H1 (cell line): ENCODE data around the gene RFX2. TPM values are rescaled to one million over a fixed set of nuclear protein-coding genes. Genes with fewer than 3 reads are reported as not detected.

Experiments
- CTCF ChIA-PET: fragments of 300-600 bp; sonication (Branson Sonifier 250); formaldehyde crosslinking; loops from one replicate; lab custom pipeline; 2021; ENCODE audit not compliant: partially characterized antibody; lab: Charles Lee
- POLR2A ChIA-PET: fragments of 300-600 bp; sonication (Branson Sonifier 250); formaldehyde crosslinking; loops from one replicate; lab custom pipeline; 2021; ENCODE audit warnings: inconsistent platforms; ENCODE audit not compliant: partially characterized antibody; lab: Charles Lee
- DNase-seq, 2 experiments: peaks; one replicate each; pipeline versions ENCODE4 v3.0.0 to v3.0.0-alpha.2; 2010 to 2022; ENCODE audit warnings: low spot score in 2 of 2, low read depth in 1 of 2, mixed read lengths in 1 of 2
- FAIRE-seq: peaks from 2 replicates; lab custom pipeline; 2011; peaks lifted over from hg19 to GRCh38; lab: Jason Lieb, UNC
- H2AFZ ChIP-seq: 2 replicates; pipeline ENCODE4 v1.8.1; 2012; ENCODE audit warnings: low read length, inconsistent platforms
- H2AK5ac ChIP-seq: 2 replicates; pipeline ENCODE4 v1.6.1; 2013; ENCODE audit warnings: low read depth, low read length
- H2BK120ac ChIP-seq: replicated peaks from 2 replicates; pipeline ENCODE3; 2013; ENCODE audit warnings: low read depth, low read length, inconsistent platforms
- H2BK12ac ChIP-seq: 2 replicates; pipeline ENCODE4 v1.6.1; 2013; ENCODE audit warnings: low read depth, low read length
- H2BK15ac ChIP-seq: 2 replicates; pipeline ENCODE4 v1.6.1; 2013; ENCODE audit warnings: low read length
- H2BK20ac ChIP-seq: 2 replicates; pipeline ENCODE4 v1.6.1; 2013; ENCODE audit warnings: low read length
- H2BK5ac ChIP-seq: 2 replicates; pipeline ENCODE4 v1.6.1; 2013; ENCODE audit warnings: low read depth, low read length
- H3K14ac ChIP-seq: 2 replicates; pipeline ENCODE4 v1.6.1; 2013; ENCODE audit warnings: inconsistent platforms; ENCODE audit not compliant: insufficient read length
- H3K18ac ChIP-seq: 2 replicates; pipeline ENCODE4 v1.6.1; 2013; ENCODE audit warnings: low read length; ENCODE audit errors: extremely low read depth
- H3K23ac ChIP-seq: 2 replicates; pipeline ENCODE4 v1.6.1; 2013; ENCODE audit warnings: inconsistent platforms; ENCODE audit not compliant: insufficient read length
- H3K23me2 ChIP-seq: 2 replicates; pipeline ENCODE4 v1.6.1; 2013; ENCODE audit warnings: low read depth, low read length
- H3K27ac ChIP-seq: 2 replicates; pipeline ENCODE4 v1.6.1; 2011; ENCODE audit warnings: low read depth, low read length, inconsistent platforms
- H3K27me3 ChIP-seq, 4 experiments: replicated peaks in 1 of 4; 1 replicate in 1 of 4; 2 replicates in 3 of 4; pipeline versions ENCODE4 v1.6.1 to v1.8.1; 2011 to 2013; ENCODE audit warnings: low read length in 3 of 4, mild to moderate bottlenecking in 3 of 4, inconsistent platforms in 2 of 4, mixed read lengths in 2 of 4, moderate library complexity in 1 of 4; ENCODE audit not compliant: control insufficient read depth in 3 of 4, insufficient read depth in 3 of 4; ENCODE audit errors: extremely low read depth in 1 of 4
- H3K36me3 ChIP-seq, 4 experiments: 2 replicates each; pipeline versions ENCODE4 v1.6.1 to v1.8.1; 2011 to 2013; ENCODE audit warnings: mild to moderate bottlenecking in 4 of 4, low read length in 3 of 4, moderate library complexity in 2 of 4, control low read depth in 1 of 4, inconsistent platforms in 1 of 4; ENCODE audit not compliant: insufficient read depth in 4 of 4, control insufficient read depth in 2 of 4
- H3K4ac ChIP-seq: replicated peaks from 2 replicates; pipeline ENCODE3; 2013; ENCODE audit warnings: low read length, low read depth, mixed read lengths, inconsistent platforms; ENCODE audit not compliant: insufficient read length
- H3K4me1 ChIP-seq, 4 experiments: replicated peaks in 1 of 4; 1 replicate in 1 of 4; 2 replicates in 3 of 4; pipeline versions ENCODE4 v1.6.1 to v1.8.1; 2011 to 2013; ENCODE audit warnings: low read length in 3 of 4, inconsistent platforms in 2 of 4, mixed read lengths in 1 of 4; ENCODE audit not compliant: insufficient read depth in 4 of 4, control insufficient read depth in 3 of 4
- H3K4me2 ChIP-seq, 2 experiments: 2 replicates each; pipeline versions ENCODE4 v1.6.1 to v1.8.1; 2011 to 2013; ENCODE audit warnings: low read depth in 2 of 2, low read length in 2 of 2, control low read depth in 1 of 2, inconsistent platforms in 1 of 2, mild to moderate bottlenecking in 1 of 2; ENCODE audit not compliant: insufficient read depth in 1 of 2
- H3K4me3 ChIP-seq, 4 experiments: fragments of 200-600, 300-600 bp in 1 of 4; sonication (generic), shearing (Covaris generic), sonication (Bioruptor Twin) in 1 of 4; 2 replicates each; pipeline versions ENCODE4 v1.5.1 to v1.8.1; 2011 to 2016; ENCODE audit warnings: low read length in 4 of 4, low read depth in 3 of 4, control low read depth in 2 of 4, inconsistent platforms in 2 of 4, mild to moderate bottlenecking in 2 of 4, mixed read lengths in 1 of 4, moderate library complexity in 1 of 4; ENCODE audit not compliant: insufficient read depth in 2 of 4; ENCODE audit errors: extremely low read depth in 1 of 4
- H3K56ac ChIP-seq: replicated peaks from 2 replicates; pipeline ENCODE3; 2013; ENCODE audit warnings: low read depth, mild to moderate bottlenecking, mixed read lengths, low read length, inconsistent platforms; ENCODE audit not compliant: insufficient read length
- H3K79me1 ChIP-seq: 2 replicates; pipeline ENCODE4 v1.6.1; 2013; ENCODE audit warnings: low read depth, low read length, control low read depth
- H3K79me2 ChIP-seq, 2 experiments: 2 replicates each; pipeline versions ENCODE4 v1.6.1 to v1.8.1; 2012 to 2013; ENCODE audit warnings: low read length in 2 of 2, mild to moderate bottlenecking in 2 of 2, inconsistent platforms in 1 of 2; ENCODE audit not compliant: insufficient read depth in 2 of 2, control insufficient read depth in 1 of 2
- H3K9ac ChIP-seq, 4 experiments: replicated peaks in 1 of 4; 1 replicate in 1 of 4; 2 replicates in 3 of 4; pipeline versions ENCODE4 v1.6.1 to v1.8.1; 2011 to 2013; ENCODE audit warnings: low read depth in 3 of 4, low read length in 3 of 4, control low read depth in 2 of 4, mild to moderate bottlenecking in 2 of 4, moderate library complexity in 2 of 4, inconsistent platforms in 1 of 4; ENCODE audit errors: extremely low read depth in 1 of 4
- H3K9me3 ChIP-seq, 2 experiments: 2 replicates each; pipeline versions ENCODE4 v1.6.1 to v1.8.1; 2012 to 2013; ENCODE audit warnings: mild to moderate bottlenecking in 2 of 2, moderate library complexity in 2 of 2, control low read depth in 1 of 2, inconsistent platforms in 1 of 2, low read depth in 1 of 2, low read length in 1 of 2, mixed read lengths in 1 of 2; ENCODE audit not compliant: insufficient read depth in 2 of 2
- H4K20me1 ChIP-seq, 2 experiments: replicated peaks in 1 of 2; 2 replicates each; pipeline versions ENCODE3 to v1.8.1; 2011 to 2013; ENCODE audit warnings: inconsistent platforms in 2 of 2, low read length in 2 of 2, mild to moderate bottlenecking in 1 of 2; ENCODE audit not compliant: insufficient read depth in 2 of 2, control insufficient read depth in 1 of 2
- H4K5ac ChIP-seq: 2 replicates; pipeline ENCODE4 v1.6.1; 2013; ENCODE audit warnings: low read length, low read depth, mixed read lengths, inconsistent platforms; ENCODE audit not compliant: insufficient read length
- H4K8ac ChIP-seq: 2 replicates; pipeline ENCODE4 v1.8.0; 2013; ENCODE audit warnings: mild to moderate bottlenecking, moderate library complexity, low read length, inconsistent platforms; ENCODE audit not compliant: insufficient read depth; ENCODE audit errors: extremely low read depth
- H4K91ac ChIP-seq: replicated peaks from 2 replicates; pipeline ENCODE3; 2013; ENCODE audit warnings: low read length, mixed read lengths, inconsistent platforms; ENCODE audit not compliant: insufficient read length
- ASH2L ChIP-seq: fragments of 200-600, 300-600 bp; sonication (generic); IDR thresholded peaks from one replicate; pipeline ENCODE4 v1.7.1; 2017; ENCODE audit warnings: low read length
- BRCA1 ChIP-seq: IDR thresholded peaks from 2 replicates; pipeline ENCODE4 v1.6.1; 2012; ENCODE audit warnings: low read depth, low read length, improper control_type of control experiment
- CBX5 ChIP-seq: fragments of 300-800, 300-1000 bp; sonication (generic); IDR thresholded peaks from 2 replicates; pipeline ENCODE4 v1.7.1; 2016; ENCODE audit warnings: antibody characterized with exemption, low read length, low read depth
- CEBPB ChIP-seq: IDR thresholded peaks from 2 replicates; pipeline ENCODE4 v1.6.1; 2012; ENCODE audit warnings: low read depth, low read length
- CHD2 ChIP-seq: IDR thresholded peaks from 2 replicates; pipeline ENCODE4 v1.6.1; 2012; ENCODE audit warnings: low read length, improper control_type of control experiment
- EP300 ChIP-seq, 2 experiments: IDR thresholded peaks; 1 replicate in 1 of 2; 2 replicates in 1 of 2; pipeline ENCODE4 v1.6.1; 2011 to 2012; ENCODE audit warnings: low read depth in 2 of 2, low read length in 2 of 2, mild to moderate bottlenecking in 2 of 2, borderline replicate concordance in 1 of 2, inconsistent platforms in 1 of 2, moderate library complexity in 1 of 2
- JUND ChIP-seq: IDR thresholded peaks from 2 replicates; pipeline ENCODE4 v1.6.1; 2011; ENCODE audit warnings: mild to moderate bottlenecking, improper control_type of control experiment, low read length
- KDM1A ChIP-seq: fragments of 200-600, 300-600 bp; sonication (generic); IDR thresholded peaks from 2 replicates; pipeline ENCODE4 v1.7.1; 2016; ENCODE audit warnings: mild to moderate bottlenecking, low read length, borderline replicate concordance
- KDM4A ChIP-seq: IDR thresholded peaks from one replicate; pipeline ENCODE4 v1.7.1; 2012; ENCODE audit warnings: low read depth, mild to moderate bottlenecking, moderate library complexity, low read length, inconsistent platforms; ENCODE audit not compliant: severe bottlenecking
- NRF1 ChIP-seq: IDR thresholded peaks from 2 replicates; pipeline ENCODE4 v1.6.1; 2011; ENCODE audit warnings: mild to moderate bottlenecking, low read depth, low read length, improper control_type of control experiment
- RAD21 ChIP-seq, 2 experiments: IDR thresholded peaks in 1 of 2; conservative IDR thresholded peaks in 1 of 2; 2 replicates each; pipeline ENCODE4 v1.6.1; 2011; ENCODE audit warnings: low read depth in 2 of 2, low read length in 2 of 2, improper control_type of control experiment in 1 of 2, inconsistent platforms in 1 of 2, mild to moderate bottlenecking in 1 of 2, moderate library complexity in 1 of 2
- SIN3A ChIP-seq, 2 experiments: IDR thresholded peaks in 1 of 2; conservative IDR thresholded peaks in 1 of 2; 2 replicates each; pipeline ENCODE4 v1.6.1; 2011 to 2012; ENCODE audit warnings: low read length in 2 of 2, improper control_type of control experiment in 1 of 2, low read depth in 1 of 2, mild to moderate bottlenecking in 1 of 2
- SIRT6 ChIP-seq: IDR thresholded peaks from one replicate; pipeline ENCODE4 v1.7.1; 2012; ENCODE audit warnings: low read length, inconsistent platforms
- WGBS, 2 experiments: shearing (Covaris generic) in 1 of 2; methylation state at CpG; one replicate each; pipeline versions ENCODE4 v1.1.6 to v1.1.7; 2013 to 2015; ENCODE audit warnings: low lambda C conversion rate in 2 of 2, mixed read lengths in 2 of 2, inconsistent platforms in 1 of 2, low coverage in 1 of 2, missing lambda C conversion rate in 1 of 2; ENCODE audit not compliant: insufficient replicate concordance in 2 of 2, insufficient coverage in 1 of 2, insufficient read length in 1 of 2; ENCODE audit errors: extremely low coverage in 1 of 2, missing lambda C conversion rate in 1 of 2; 5-methylcytosine and 5-hydroxymethylcytosine counted together
- polyA plus RNA-seq, 7 experiments: library from polyadenylated mRNA; depleted of rRNA in 3 of 7; stranded (reverse) in 5 of 7; unstranded in 2 of 7; fragments of >200 nt in 5 of 7; fragments of 200-250 nt in 2 of 7; gene quantifications; 1 replicate in 5 of 7; 2 replicates in 1 of 7; 4 replicates in 1 of 7; pipeline versions ENCODE4 v1.2.1 to v1.2.3, GENCODE V29; 2011 to 2013; ENCODE audit warnings: missing spikeins in 2 of 7, mixed read lengths in 2 of 7
- total RNA-seq: library from RNA; stranded (reverse); fragmentation: NEBNext Ultra II Directional; extraction: Animal tissue kit (Norgen Biotek cat#: 25700); gene quantifications from 2 replicates; pipeline ENCODE4 v1.2.1, GENCODE V29; 2021

RFX2 gene
- total and polyA plus RNA-seq, 2 of the 8 experiments (the other 6 are each of a cell fraction or from before 2014, with no cell fraction given), result 4.8 to 5.3 TPM

DNA sequence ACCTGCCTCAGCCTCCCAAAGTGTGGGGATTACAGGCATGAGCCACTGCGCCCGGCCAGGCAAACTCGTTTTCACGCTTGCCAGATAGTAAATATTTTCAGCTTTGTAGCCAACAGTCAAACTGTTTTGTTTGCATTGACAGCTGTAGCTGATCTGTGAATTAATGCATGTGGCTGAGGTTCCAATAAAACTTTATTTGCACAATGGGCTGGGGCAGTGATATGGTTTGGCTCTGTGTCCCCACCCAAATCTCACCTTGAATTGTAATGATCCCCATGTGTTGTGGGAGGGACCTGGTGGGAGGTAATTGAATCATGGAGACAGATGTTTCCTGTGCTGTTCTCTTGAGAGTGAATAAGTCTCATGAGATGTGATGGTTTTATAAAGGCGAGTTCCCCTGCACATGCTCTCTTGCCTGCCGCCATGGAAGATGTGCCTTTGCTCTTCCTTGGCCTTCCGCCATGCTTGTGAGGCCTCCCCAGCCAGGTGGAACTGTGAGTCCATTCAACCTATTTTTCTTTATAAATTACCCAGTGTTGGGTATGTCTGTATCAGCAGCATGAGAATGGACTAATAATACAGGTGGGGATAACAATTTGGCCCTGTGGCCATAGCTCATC, 110.0 kb downstream of the RFX2 start:
- H3K4me2 ChIP-seq, result no peak overlapping the region
- no peak for TF ChIP-seq KDM4A
- TF ChIP-seq EP300 (IDR thresholded peaks at IDR 0.05; ENCODE audit: borderline replicate concordance in 1 of 2, low read depth in 2 of 2, low read length in 2 of 2), result no peak
- TF ChIP-seq SIRT6, result no peak
- TF ChIP-seq CBX5, result no peak
- no peak for TF ChIP-seq KDM1A
- no peak for TF ChIP-seq CEBPB
- no peak for TF ChIP-seq RAD21 (IDR thresholded peaks at IDR 0.05 in 1 of 2, conservative IDR thresholded peaks at IDR 0.05 in 1 of 2; ENCODE audit: low read depth in 2 of 2, low read length in 2 of 2)
- no peak for TF ChIP-seq JUND
- no peak for TF ChIP-seq SIN3A (conservative IDR thresholded peaks at IDR 0.05 in 1 of 2, IDR thresholded peaks at IDR 0.05 in 1 of 2; ENCODE audit: low read depth in 1 of 2, low read length in 2 of 2)
- no peak for TF ChIP-seq BRCA1
- no peak for TF ChIP-seq ASH2L
- TF ChIP-seq CHD2, result no peak
- no peak for TF ChIP-seq NRF1
- TF ChIP-seq, all 59 proteins: peak for 0
- Histone ChIP-seq H3K23me2 (no peaks in the 10 kb centered on the region), H3K27me3 (no peaks in the 10 kb centered on the region; a peak in 1 of 7 replicates), H2BK12ac (no peak overlapping the region), H3K56ac (no peak overlapping the region), H3K9ac (no peak overlapping the region), H4K91ac (no peak overlapping the region), H3K79me1 (no peaks in the 10 kb centered on the region), H2AFZ (no peak overlapping the region), H3K14ac (no peak overlapping the region), H3K23ac (no peak overlapping the region), H4K20me1 (peaks cover 0 to 3% of the 10 kb centered on the region in 2 experiments), H2BK20ac (no peak overlapping the region), H2BK15ac (no peak overlapping the region), H3K4ac (no peak overlapping the region), H4K8ac (no peak overlapping the region), H3K4me3 (no peak overlapping the region), H2BK120ac (no peak overlapping the region), H3K27ac (no peak overlapping the region), H3K36me3 (no peaks in the 10 kb centered on the region), H3K9me3 (no peaks in the 10 kb centered on the region), H3K79me2 (no peaks in the 10 kb centered on the region), H3K4me1 (no peaks in the 10 kb centered on the region; a peak in 1 of 7 replicates), H2AK5ac (no peak overlapping the region), H3K18ac (no peak overlapping the region), H2BK5ac (no peak overlapping the region), H4K5ac (no peak overlapping the region)
- 93% methylated on average over 7 of the region's 7 CpGs; no CpG with 5 or more reads in 1 of the 2 experiments for WGBS, 2 experiments
- ChIA-PET POLR2A (interaction anchor here (1.3 kb wide), 1 partner anchor 10 kb away, joined by 4 read pairs; no protein-coding TSS in a partner anchor), CTCF (interaction anchor here (1.2 to 7.7 kb wide), 3 partner anchors 11 to 48 kb away, joined by 3 to 108 read pairs (median 40); no protein-coding TSS in a partner anchor)
- DNase-seq (no peak), FAIRE-seq (no peak)
